ENCODE results near the gene SUSD5.
A peak's percentile ranks its signal among the peaks of the same experiment; 100 is the strongest.
"Not testable (repeated sequence)": the region's sequence is repeated elsewhere in the genome, so short reads cannot be mapped to it uniquely, and the experiment has no call there.

Gene SUSD5

GRCh38 chr3:33152363-33153360 is 65.9 kb downstream of the SUSD5 start:
- DNase-seq (ENCODE audit: low spot score), result no peak

GRCh38 chr3:33149342-33149741 is 69.3 kb downstream of the SUSD5 start:
- DNase-seq (ENCODE audit: low spot score), result peak; percentile 41

DNA sequence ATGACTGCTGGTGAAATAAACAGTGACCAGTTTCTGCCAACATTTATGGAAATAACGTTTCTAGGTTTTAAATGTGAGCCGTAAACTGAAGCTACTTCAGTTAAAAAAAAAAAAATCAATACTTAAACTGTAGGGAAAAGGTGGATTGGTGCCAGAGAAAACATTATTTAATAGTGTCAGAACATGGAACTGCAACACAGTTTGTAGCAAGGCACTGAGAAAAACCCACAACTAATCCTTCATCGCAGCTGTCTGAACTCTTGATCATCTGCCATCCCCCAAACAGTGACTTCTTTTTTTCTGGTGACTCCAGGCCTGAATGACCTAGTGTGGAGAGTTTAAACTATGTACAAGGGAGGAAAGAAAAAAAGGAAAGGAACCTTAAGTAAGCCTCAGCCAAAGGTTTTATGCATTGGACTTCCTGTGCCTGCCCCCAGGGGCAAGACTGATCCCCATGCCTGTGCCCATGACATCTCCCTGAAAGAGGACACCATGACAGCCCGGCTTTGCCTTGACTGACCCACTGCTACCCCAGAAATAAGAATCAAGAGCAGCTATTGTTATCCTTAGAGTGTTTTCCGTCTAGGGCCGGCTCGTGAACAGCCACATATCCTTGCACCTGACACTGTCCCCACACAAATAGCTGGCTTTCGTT is 71.7 kb downstream of the SUSD5 start:
- DNase-seq (ENCODE audit: low spot score), result peak; percentile 99

GRCh38 chr3:33145901-33146580 is 72.6 kb downstream of the SUSD5 start:
- DNase-seq (ENCODE audit: low spot score), result no peak

DNA sequence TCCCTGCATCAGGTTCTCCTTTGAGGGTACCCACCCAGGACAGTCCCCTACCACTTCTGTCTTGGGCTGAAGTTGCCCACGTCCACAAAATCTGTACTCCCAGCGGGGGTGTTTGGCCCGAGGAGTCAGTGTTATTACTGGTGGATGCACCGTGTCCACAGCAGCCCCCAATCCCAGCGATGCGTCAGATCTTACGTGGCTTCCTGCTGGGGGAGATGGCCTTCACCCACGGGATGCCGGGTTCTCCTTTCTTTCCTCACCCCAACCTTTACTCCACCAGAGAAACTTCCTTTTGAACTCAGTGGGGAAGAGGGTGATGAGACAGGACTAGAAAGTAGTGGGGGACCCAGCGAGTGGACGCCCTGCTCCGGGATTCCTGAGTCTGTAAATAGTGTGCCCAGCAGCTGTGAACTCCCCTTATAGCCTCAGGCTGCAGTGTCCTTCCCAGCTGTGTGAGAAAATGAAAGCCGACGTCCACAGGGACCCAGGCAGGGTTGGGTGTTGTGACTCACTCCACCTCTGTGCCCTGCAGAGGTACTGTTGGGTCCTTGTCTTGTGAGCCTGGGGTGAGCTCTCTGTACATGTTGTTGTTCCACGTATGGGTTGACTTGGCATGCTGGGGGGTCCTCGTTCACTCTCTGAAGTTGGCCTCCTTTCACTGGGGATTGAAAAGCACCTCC is 73.2 kb downstream of the SUSD5 start:
- DNase-seq (ENCODE audit: low spot score), result no peak

- DNase-seq (ENCODE audit: low spot score), result no peak
These were observed 74.2 kb downstream of the SUSD5 start for GRCh38 chr3:33144433-33144832.

- no peak for DNase-seq (ENCODE audit: low spot score)
These were observed 77.6 kb downstream of the SUSD5 start for GRCh38 chr3:33141006-33141405.

DNA sequence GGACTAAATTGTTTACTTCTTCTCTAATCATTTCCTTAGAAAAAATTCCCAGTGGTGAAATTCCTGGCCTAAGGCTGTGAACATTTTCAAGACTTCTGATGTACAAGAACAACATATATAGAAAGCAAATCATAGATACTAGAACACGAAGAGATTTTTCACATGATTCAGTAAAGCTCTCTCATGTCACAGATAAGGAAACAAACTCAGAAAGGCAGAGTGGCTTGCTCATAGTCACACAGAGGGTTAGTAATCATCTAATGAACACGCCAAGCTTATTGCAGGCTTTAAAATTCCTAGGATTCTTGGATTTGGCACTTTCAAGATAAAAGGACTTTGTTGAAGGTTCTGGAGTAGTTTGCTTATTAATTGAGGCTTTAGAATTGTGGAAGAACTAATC is 78.6 kb downstream of the SUSD5 start:
- DNase-seq (ENCODE audit: low spot score), result no peak

DNA sequence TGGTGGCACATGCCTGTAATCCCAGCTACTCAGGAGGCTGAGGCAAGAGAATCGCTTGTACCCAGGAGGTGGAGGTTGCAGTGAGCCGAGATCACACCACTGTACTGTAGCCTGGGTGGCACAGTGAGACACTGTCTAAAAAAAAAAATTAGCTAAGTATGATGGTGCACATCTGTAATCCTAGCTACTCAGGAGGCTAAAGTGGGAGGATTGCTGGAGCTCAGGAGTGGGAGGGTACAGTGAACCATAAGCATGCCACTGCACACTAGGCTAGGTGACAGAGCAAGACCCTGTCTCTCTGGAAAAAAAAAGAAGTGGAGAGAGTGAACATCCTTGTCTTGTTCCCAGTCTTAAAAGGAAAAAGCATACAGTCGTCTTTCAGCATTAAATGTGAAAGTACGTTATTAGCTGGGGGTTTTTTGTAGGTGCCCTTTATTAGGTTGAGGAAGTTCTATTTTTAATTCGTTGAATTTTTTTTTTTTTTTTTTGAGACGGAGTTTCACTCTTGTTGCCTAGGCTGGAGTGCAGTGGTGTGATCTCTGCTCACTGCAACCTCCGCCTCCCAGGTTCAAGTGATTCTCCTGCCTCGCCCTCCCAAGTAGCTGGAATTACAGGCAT is 79.5 kb downstream of the SUSD5 start:
- DNase-seq (ENCODE audit: low spot score), result not testable (repeated sequence)

- DNase-seq (ENCODE audit: low spot score), result no peak
These were observed 80.9 kb downstream of the SUSD5 start for GRCh38 chr3:33137691-33138090.

GRCh38 chr3:33134026-33134625 is 84.5 kb downstream of the SUSD5 start:
- DNase-seq (ENCODE audit: low spot score), result no peak

GRCh38 chr3:33132019-33132360 is 86.6 kb downstream of the SUSD5 start:
- DNase-seq (ENCODE audit: low spot score), result no peak

GRCh38 chr3:33131331-33132018 is 87.1 kb downstream of the SUSD5 start:
- peak; percentile 84 for DNase-seq (ENCODE audit: low spot score)

GRCh38 chr3:33130144-33130543 is 88.5 kb downstream of the SUSD5 start:
- DNase-seq (ENCODE audit: low spot score), result no peak

DNA sequence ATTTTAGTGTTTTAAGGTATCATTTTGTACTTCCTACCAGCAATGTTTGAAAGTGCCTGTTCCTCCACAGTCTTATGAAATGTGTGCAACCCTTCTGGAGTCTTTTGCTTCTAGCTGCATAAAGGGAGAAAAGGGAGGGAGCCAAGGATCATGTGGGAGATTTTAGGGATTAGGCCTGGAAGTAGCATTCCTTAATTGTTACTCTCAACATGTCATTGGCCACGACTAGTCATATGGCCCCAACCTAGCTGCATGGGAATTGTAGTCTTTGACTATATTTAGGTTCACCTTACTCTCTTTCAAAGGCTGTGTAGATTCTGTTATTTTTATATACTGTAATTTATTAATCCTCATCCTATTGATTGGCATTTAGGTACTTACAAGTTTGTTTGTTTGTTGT is 89.9 kb downstream of the SUSD5 start:
- DNase-seq (ENCODE audit: low spot score), result no peak

GRCh38 chr3:33125840-33126239 is 92.8 kb downstream of the SUSD5 start:
- DNase-seq (ENCODE audit: low spot score), result no peak

GRCh38 chr3:33124638-33125037 is 94.0 kb downstream of the SUSD5 start:
- no peak for DNase-seq (ENCODE audit: low spot score)

- no peak for DNase-seq (ENCODE audit: low spot score)
These were observed 95.6 kb downstream of the SUSD5 start for GRCh38 chr3:33122991-33123390.

DNA sequence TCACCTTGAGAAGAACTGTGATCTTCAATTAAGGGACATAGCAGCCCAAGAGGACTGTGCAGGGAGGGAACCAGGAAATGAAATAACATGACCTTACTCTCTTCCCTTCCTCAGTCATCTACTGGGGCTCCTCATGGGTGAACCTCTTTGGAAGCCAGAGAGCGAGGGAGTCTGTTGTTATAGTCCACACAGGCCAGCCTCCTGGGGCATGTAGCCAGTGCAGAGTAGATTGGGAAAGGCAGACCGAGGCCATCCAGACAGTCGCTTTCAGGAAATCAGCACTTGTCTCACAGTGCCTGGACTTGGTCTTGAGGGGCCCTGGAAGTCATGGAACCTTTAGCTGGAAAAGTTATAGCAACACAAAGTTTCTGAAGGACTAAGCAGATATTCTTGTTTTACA is 98.7 kb downstream of the SUSD5 start:
- no peak for DNase-seq (ENCODE audit: low spot score)

DNA sequence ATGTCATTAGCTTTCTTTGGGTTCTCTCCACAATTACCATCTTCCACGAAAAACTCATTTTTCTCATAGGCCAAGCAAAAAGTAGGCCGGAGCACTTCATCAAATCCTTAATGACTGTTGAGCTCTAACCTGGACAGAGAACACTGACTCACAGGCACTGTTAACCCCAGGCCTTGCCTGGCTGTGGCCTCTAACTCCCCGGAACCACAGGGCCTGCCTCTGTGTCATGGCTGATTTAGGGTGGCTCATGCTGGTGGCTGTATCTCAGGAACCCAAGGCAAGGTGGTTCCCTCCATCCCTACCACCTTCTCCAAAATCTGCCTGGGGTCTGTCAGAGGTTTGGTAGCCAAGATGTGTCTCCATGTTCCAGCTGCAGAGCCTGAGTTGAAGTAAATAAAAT is 101.1 kb downstream of the SUSD5 start:
- no peak for DNase-seq (ENCODE audit: low spot score)
